ENCODE measurements around the gene SEL1L3. TPM values are rescaled to one million over a fixed set of nuclear protein-coding genes. Genes with fewer than 3 reads are reported as not detected.

The SEL1L3 gene
- total and polyA plus RNA-seq, 2 of the 13 experiments (the other 11 are each of a cell fraction or from before 2014, with no cell fraction given), result 0.28 to 1.1 TPM

DNA sequence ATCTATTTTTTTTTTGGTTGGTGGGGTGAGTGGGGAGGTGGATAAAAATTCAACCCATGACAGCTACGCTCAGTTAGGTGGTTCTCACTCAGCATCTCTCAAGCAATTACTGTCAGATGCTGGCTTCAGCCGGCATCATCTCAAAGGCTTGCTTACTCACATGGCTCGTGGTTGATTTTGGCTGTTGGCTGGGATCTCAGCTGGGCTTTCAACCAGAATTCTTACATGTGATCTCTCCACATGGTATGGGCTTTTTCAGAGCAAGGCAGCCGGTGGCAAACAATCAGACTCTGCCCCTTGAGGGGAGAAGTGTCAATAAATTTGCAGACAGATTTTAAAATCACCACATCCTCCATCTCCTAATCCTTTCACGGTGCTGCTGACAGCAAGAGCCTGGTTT is 159.9 kb downstream of the SEL1L3 start:
- FAIRE-seq (no peak), DNase-seq (ENCODE audit: low spot score) (no peak), ATAC-seq (no peak)
- Histone ChIP-seq H3K27me3 (ENCODE audit: control insufficient read depth in 1 of 2, insufficient read depth in 2 of 2, low read length in 2 of 2) (peaks cover 0 to 2% of the 10 kb centered on the region in 2 experiments; a peak in 1 of 5 replicates), H3K9ac (ENCODE audit: insufficient read depth, low read depth, low read length) (no peak overlapping the region), H3K4me2 (ENCODE audit: low read depth, low read length) (no peak overlapping the region), H3K36me3 (replicated peaks in 1 of 2; ENCODE audit: control insufficient read depth in 1 of 2, insufficient read depth in 2 of 2, low read length in 2 of 2) (no peaks in the 10 kb centered on the region), H3K27ac (ENCODE audit: extremely low read length, insufficient read depth, low read length) (no peak overlapping the region), H3K4me3 (replicated peaks in 1 of 3; ENCODE audit: insufficient read depth in 1 of 3, low read depth in 2 of 3, low read length in 3 of 3) (no peak overlapping the region), H2AFZ (ENCODE audit: low read length) (no peak overlapping the region), H3K4me1 (ENCODE audit: insufficient read depth, low read length) (no peaks in the 10 kb centered on the region), H4K20me1 (ENCODE audit: insufficient read depth, low read length) (no peaks in the 10 kb centered on the region), H3K79me2 (ENCODE audit: insufficient read depth, low read length) (no peaks in the 10 kb centered on the region), H3K9me3 (ENCODE audit: low read length) (no peaks in the 10 kb centered on the region)
- intact Hi-C loops (cut with micrococcal nuclease; ENCODE audit: unreplicated experiment), result no loop called here
- CTCF ChIA-PET (ENCODE audit: low intra/inter-chr PET ratio, low total read pairs), result no interaction called here
- POLR2A ChIA-PET, result no interaction called here
- WGBS (ENCODE audit: low lambda C conversion rate), result 36% methylated on average over 5 of the region's 5 CpGs
- BruUV-seq (replicated peaks), result no TSS peak
- no peak for TF ChIP-seq ZNF580 (CRISPR knock-in tag; IDR thresholded peaks at IDR 0.05; ENCODE audit: borderline replicate concordance, low read depth)
- TF ChIP-seq, protein P1, sequence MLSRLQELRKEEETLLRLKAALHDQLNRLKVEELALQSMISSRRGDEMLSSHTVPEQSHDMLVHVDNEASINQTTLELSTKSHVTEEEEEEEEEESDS (CRISPR knock-in tag; IDR thresholded peaks at IDR 0.05; ENCODE audit: borderline replicate concordance), result no peak
- TF ChIP-seq NONO (IDR thresholded peaks at IDR 0.05), result no peak
- no peak for TF ChIP-seq NONO (CRISPR knock-in tag; conservative IDR thresholded peaks at IDR 0.05)
- no peak for TF ChIP-seq ZNF547 (CRISPR knock-in tag; IDR thresholded peaks at IDR 0.05)
- TF ChIP-seq ZNF180 (CRISPR knock-in tag; IDR thresholded peaks at IDR 0.05; ENCODE audit: borderline replicate concordance, low read depth), result no peak
- TF ChIP-seq FOXK1 (CRISPR knock-in tag; IDR thresholded peaks at IDR 0.05; ENCODE audit: borderline replicate concordance, low read depth), result no peak
- TF ChIP-seq XRCC5 (optimal IDR thresholded peaks at IDR 0.05; ENCODE audit: low read length), result no peak
- no peak for TF ChIP-seq HCFC1 (IDR thresholded peaks at IDR 0.05; ENCODE audit: low read depth, low read length)
- no peak for TF ChIP-seq ZNF484 (CRISPR knock-in tag; IDR thresholded peaks at IDR 0.05; ENCODE audit: borderline replicate concordance, low read depth)
- TF ChIP-seq KMT2A (CRISPR knock-in tag; IDR thresholded peaks at IDR 0.05), result no peak
- TF ChIP-seq PRMT3 (CRISPR knock-in tag; IDR thresholded peaks at IDR 0.05; ENCODE audit: borderline replicate concordance, low read depth), result no peak
- no peak for TF ChIP-seq BRD4 (CRISPR knock-in tag; IDR thresholded peaks at IDR 0.05)
- TF ChIP-seq ZNF598 (CRISPR knock-in tag; IDR thresholded peaks at IDR 0.05; ENCODE audit: borderline replicate concordance), result no peak
- TF ChIP-seq ZNF512 (CRISPR knock-in tag; IDR thresholded peaks at IDR 0.05), result no peak
- TF ChIP-seq ZNF234 (CRISPR knock-in tag; conservative IDR thresholded peaks at IDR 0.05), result no peak
- no peak for TF ChIP-seq ZSCAN22 (CRISPR knock-in tag; IDR thresholded peaks at IDR 0.05)
- in situ Hi-C loops (cut with HindIII; ENCODE audit: extremely low pct_ligation_motif_present, low pct_unique_long_range_greater_than_20kb), result no loop called here

All from HepG2 (cell line).